Activated CD4-positive, alpha-beta T cell treated with anti-CD3 and anti-CD28 coated beads, Interleukin-2, amount 10 ng/mL, durations not matched to agents 7 days and 5 days (primary cell): ENCODE data around the gene SNX14. TPM values are rescaled to one million over a fixed set of nuclear protein-coding genes. Genes with fewer than 3 reads are reported as not detected.

Source experiments
- CTCF ChIA-PET: fragments of 350-600 bp; sonication (Branson Sonifier 250); formaldehyde crosslinking; loops from one replicate; lab custom pipeline; 2021; ENCODE audit warnings: antibody characterized with exemption; lab: Charles Lee
- POLR2A ChIA-PET: fragments of 350-600 bp; sonication (Branson Sonifier 250); formaldehyde crosslinking; loops from one replicate; lab custom pipeline; 2021; ENCODE audit warnings: antibody characterized with exemption; lab: Charles Lee
- DNase-seq: peaks from one replicate; pipeline ENCODE4 v3.0.0-alpha.2; 2020
- H3K27ac Mint-ChIP-seq: one replicate; pipeline ENCODE4 v1.8.0; 2021; ENCODE audit warnings: mild to moderate bottlenecking, moderate library complexity, mixed read lengths
- H3K27me3 Mint-ChIP-seq: one replicate; pipeline ENCODE4 v1.8.0; 2021; ENCODE audit warnings: mixed read lengths
- H3K36me3 Mint-ChIP-seq: one replicate; pipeline ENCODE4 v1.8.0; 2021; ENCODE audit warnings: low read depth, mixed read lengths
- H3K4me1 Mint-ChIP-seq: one replicate; pipeline ENCODE4 v1.8.0; 2021; ENCODE audit warnings: mixed read lengths
- H3K4me3 Mint-ChIP-seq: one replicate; pipeline ENCODE4 v1.8.0; 2021; ENCODE audit warnings: mild to moderate bottlenecking, moderate library complexity, mixed read lengths
- H3K9me3 Mint-ChIP-seq: one replicate; pipeline ENCODE4 v1.8.0; 2021; ENCODE audit warnings: mixed read lengths
- total RNA-seq, 2 experiments: library from RNA; stranded (reverse); gene quantifications; one replicate each; pipeline ENCODE4 v1.2.3, GENCODE V29; 2021

SNX14 gene
- total RNA-seq, 2 experiments from 2014 or later: 29.1 to 49.0 TPM

DNA sequence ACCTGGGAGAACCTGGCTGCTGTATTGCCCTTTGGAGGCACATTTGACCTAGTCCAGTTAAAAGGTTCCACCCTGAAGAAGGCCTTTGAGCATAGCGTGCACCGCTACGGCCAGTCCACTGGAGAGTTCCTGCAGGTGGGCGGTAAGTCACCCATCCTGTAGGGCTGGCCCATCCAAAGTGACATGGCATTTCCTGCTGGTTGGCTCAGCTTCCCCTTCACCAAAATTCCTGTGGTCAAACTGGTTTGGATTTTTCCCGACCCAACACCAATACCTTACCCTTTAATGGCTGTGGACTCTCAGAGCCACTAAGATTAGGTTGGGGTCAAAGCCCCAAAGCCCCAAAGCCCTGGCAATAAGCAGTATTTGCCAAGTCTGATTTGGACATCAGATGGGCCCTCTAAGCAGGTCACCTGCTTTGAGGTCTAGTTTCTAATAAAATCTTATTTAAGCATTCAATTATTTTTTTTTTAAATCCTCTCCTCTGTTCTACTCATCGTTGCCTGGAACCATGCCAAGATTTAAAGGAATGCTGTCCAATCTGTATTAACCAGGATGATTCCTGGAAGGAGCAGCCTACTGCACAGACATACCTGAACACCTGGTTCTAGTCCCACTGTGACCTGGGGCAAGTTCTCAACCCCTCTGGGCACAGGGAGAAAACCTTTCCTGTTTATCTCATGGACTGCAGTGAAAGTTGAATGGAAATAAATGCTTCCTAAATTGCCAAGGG is 103.0 kb downstream of the SNX14 start:
- ChIA-PET POLR2A (no interaction called here), CTCF (interaction anchor here (0.6 kb wide), 1 partner anchor 21 kb away, joined by 3 read pairs; no protein-coding TSS in a partner anchor)
- no peak overlapping the region for H3K27ac Mint-ChIP-seq
- no peaks in the 10 kb centered on the region for H3K9me3 Mint-ChIP-seq
- no peak for DNase-seq
- no peak overlapping the region for H3K4me3 Mint-ChIP-seq
- H3K4me1 Mint-ChIP-seq: no peaks in the 10 kb centered on the region
- H3K36me3 Mint-ChIP-seq: no peaks in the 10 kb centered on the region
- no peaks in the 10 kb centered on the region for H3K27me3 Mint-ChIP-seq

DNA sequence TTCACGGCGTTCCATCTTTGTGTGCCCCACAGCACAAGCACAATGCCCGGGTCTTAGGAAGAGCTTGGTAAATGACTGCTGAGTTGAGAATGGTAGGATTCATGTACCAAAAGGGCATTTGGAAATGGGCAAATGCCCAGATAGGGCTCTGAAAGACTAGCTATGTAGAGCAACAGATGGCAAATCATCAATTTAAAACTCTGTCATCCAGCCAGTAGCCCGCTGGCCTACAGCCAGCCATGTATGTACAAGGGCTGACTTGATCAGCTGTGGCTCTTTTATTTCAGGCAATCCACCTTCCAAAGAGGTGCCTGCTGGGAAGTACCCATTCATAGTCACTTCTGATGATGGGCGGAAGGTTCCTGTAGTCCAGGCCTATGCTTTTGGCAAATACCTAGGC is 108.7 kb downstream of the SNX14 start:
- H3K4me3 Mint-ChIP-seq: no peak overlapping the region
- POLR2A ChIA-PET: no interaction called here
- H3K4me1 Mint-ChIP-seq: peaks cover 10% of the 10 kb centered on the region
- CTCF ChIA-PET: interaction anchor here (1.0 to 1.3 kb wide), 3 partner anchors 19 to 130 kb away, joined by 3 to 7 read pairs (median 7); no protein-coding TSS in a partner anchor
- H3K27me3 Mint-ChIP-seq: no peaks in the 10 kb centered on the region
- H3K27ac Mint-ChIP-seq: no peak overlapping the region
- H3K9me3 Mint-ChIP-seq: no peaks in the 10 kb centered on the region
- H3K36me3 Mint-ChIP-seq: no peaks in the 10 kb centered on the region
- DNase-seq: no peak

DNA sequence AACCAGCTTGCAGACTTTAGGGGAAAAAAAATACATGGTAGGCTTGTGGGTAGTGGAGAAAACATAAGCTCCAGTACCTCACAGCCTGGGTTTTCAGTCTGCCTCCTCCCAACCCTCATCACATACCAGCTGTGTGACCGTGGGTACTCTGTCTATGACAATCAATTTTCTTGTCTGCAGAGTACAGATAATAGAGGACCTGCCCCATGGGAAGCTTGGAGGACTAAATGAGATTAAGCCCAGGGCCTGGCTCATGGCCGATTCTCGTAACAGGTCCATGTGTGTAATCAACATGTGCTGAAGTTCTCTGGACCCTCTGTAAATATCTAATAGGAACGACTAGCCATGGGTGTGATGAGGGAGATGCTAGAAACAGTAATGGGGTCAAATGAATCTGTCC is 109.8 kb downstream of the SNX14 start:
- CTCF ChIA-PET: interaction anchor here (1.2 to 2.3 kb wide), 8 partner anchors 10 to 132 kb away, joined by 3 to 26 read pairs (median 11); no protein-coding TSS in a partner anchor

DNA sequence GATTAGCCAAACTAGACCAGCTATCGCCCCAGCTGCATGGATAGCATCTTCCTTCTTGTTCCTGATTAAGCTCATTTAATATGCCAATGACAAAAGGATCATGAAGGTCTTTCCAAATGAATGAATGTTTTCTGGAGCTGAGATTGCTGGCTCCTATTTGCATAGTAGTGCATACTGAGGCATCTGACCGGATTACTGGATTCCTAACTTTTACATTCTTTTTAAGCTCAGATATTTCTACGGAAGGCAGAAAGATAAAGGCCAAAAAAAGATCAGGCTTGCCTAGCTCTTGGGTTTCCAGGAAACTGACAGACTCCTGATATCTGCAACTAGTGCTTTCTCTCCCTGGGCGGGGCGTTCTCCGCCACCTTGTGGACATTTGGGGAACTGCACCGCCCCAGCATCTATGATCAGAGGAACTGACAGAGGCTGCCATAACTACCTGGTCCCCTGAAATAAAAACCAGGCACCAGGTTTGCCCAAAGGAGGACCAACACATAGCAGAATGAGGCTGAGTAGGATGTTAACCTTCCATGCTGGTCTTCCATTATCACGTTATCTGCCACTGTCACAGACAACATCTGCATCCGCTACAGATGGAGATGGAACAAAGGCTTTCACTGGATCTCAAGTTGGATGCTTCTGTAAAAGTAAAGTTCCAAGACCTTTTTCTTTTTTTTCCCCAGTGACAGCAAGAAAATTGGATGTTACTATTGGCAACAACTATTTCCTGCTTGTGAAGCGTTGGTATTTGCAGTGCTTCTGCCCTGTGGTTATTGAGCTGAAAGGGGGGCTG is 110.6 kb downstream of the SNX14 start:
- ChIA-PET POLR2A (no interaction called here), CTCF (interaction anchor here (0.6 to 2.3 kb wide), 23 partner anchors 9 to 136 kb away, joined by 3 to 26 read pairs (median 4); partner anchors contain the start of gene NT5E)
- H3K36me3 Mint-ChIP-seq: no peaks in the 10 kb centered on the region
- H3K27ac Mint-ChIP-seq: peak overlapping the region; percentile 26
- peak; percentile 83 for DNase-seq
- H3K4me3 Mint-ChIP-seq: no peak overlapping the region
- H3K27me3 Mint-ChIP-seq: no peaks in the 10 kb centered on the region
- H3K4me1 Mint-ChIP-seq: peaks cover 10% of the 10 kb centered on the region
- no peaks in the 10 kb centered on the region for H3K9me3 Mint-ChIP-seq

More for the DNA sequence above, 109.8 kb downstream of the SNX14 start:
- no peaks in the 10 kb centered on the region for H3K27me3 Mint-ChIP-seq
- DNase-seq: no peak
- no peak overlapping the region for H3K4me3 Mint-ChIP-seq
- H3K27ac Mint-ChIP-seq: no peak overlapping the region
- peaks cover 10% of the 10 kb centered on the region for H3K4me1 Mint-ChIP-seq
- POLR2A ChIA-PET: no interaction called here
- H3K9me3 Mint-ChIP-seq: no peaks in the 10 kb centered on the region
- H3K36me3 Mint-ChIP-seq: no peaks in the 10 kb centered on the region

DNA sequence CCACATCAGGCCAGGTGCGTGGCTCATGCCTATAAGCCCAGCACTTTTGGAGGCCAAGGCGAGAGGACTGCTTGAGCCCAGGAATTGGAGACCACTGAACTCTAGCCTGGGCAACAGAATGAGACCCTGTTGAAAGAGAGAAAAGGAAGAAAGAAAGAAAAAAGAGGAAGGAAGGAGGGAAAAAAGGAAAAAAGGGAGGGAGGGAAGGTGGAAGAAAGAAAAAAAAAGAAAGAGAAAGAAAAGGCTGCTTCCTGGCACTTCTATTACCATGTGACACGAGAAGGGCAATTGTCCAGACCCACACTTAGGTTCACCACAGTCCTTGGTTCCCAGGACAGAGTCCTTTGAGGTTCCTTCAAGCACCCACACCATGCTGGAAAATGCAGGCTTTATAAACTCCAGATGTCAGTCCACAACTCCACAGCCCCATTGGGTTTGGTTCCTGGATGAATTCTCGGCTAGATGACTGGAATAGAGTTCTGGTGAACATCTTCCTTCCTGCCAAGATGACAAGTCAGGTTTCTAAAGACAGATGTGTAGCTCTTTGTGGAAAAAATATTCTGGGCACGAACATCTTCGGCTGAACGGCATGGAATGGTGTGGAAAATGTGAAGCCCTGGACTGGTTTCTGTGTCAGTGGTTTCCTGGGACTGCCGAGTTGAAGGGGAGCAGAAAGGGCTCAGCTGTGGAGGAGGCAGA is 111.3 kb downstream of the SNX14 start:
- CTCF ChIA-PET: interaction anchor here (0.6 to 2.3 kb wide), 22 partner anchors 9 to 136 kb away, joined by 3 to 26 read pairs (median 4); partner anchors contain the start of gene NT5E
- Mint-ChIP-seq H3K36me3 (no peaks in the 10 kb centered on the region), H3K27ac (peak overlapping the region; percentile 26), H3K4me1 (peaks cover 10% of the 10 kb centered on the region), H3K27me3 (no peaks in the 10 kb centered on the region), H3K4me3 (no peak overlapping the region), H3K9me3 (no peaks in the 10 kb centered on the region)
- POLR2A ChIA-PET: no interaction called here
- DNase-seq: no peak

DNA sequence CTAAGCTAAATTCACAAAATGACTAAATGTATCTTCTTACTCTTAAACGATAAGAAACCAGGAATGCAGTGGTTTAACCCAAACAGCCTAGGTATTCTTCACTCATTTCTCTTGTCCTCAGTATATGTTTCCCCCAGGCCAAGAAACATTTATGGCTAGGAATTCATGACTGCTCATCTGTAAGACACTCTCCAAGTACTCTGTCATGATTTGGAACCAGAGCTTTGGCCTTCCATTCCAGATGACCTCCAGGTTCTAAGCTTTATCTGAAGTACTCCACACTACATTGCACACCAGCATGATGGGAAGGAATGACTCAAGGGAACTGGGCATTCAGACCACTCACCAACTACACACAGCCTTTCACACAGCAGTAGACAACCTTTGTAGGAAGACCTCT is 114.5 kb downstream of the SNX14 start:
- ChIA-PET POLR2A (interaction anchor here (1.2 kb wide), 1 partner anchor 29 kb away, joined by 3 read pairs; the partner anchor contains the start of gene NT5E), CTCF (interaction anchor here (2.3 to 2.8 kb wide), 2 partner anchors 29 to 124 kb away, joined by 8 read pairs; partner anchors contain the start of gene NT5E)
- Mint-ChIP-seq H3K36me3 (peaks cover 2% of the 10 kb centered on the region), H3K27me3 (peaks cover 6% of the 10 kb centered on the region), H3K27ac (no peak overlapping the region), H3K9me3 (no peaks in the 10 kb centered on the region), H3K4me3 (no peak overlapping the region), H3K4me1 (peaks cover 10% of the 10 kb centered on the region)
- DNase-seq: no peak

DNA sequence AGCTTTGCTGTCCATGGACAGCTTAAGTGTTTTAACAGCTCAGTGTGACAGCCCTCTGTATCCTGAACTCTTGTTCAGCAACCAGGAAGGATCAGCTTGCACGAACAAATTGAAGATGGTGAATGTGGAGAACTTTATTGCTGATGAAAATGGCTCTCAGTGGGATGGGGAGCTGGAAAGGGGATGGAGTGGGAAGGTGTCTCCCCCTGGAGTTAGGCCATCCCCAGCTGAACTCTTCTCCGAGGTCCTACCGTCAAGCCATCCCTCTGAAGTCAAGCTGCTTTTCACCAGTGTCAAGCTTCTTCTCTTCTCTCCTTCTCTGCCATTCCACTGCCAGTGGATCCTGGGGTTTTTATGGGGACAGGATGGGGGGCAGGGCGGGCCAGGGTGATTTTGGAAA is 117.1 kb downstream of the SNX14 start:
- Mint-ChIP-seq H3K4me1 (no peaks in the 10 kb centered on the region), H3K27me3 (peaks cover 6% of the 10 kb centered on the region), H3K9me3 (no peaks in the 10 kb centered on the region), H3K36me3 (peaks cover 2% of the 10 kb centered on the region), H3K4me3 (no peak overlapping the region), H3K27ac (no peak overlapping the region)
- CTCF ChIA-PET: no interaction called here
- no peak for DNase-seq
- POLR2A ChIA-PET: no interaction called here

DNA sequence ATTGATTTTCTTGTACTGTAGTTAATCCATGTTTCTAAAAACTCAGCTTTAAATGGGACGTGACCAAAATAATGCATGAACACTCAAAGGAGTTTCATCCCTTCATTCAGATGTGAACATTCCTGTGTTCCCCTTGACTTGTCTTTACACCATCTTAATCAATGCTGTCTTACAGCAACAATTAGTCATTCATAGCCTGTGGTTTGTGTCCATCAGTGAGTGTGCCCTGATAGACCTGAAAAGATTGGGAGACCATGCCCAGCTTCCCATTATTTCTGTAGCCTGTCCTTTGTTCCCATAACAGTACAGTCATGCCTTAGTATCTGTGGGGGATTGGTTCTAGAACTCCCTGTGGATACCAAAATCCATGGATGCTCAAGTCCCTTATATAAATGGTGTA is 119.9 kb downstream of the SNX14 start:
- Mint-ChIP-seq H3K9me3 (no peaks in the 10 kb centered on the region), H3K27ac (no peak overlapping the region), H3K4me3 (no peak overlapping the region), H3K36me3 (peaks cover 2% of the 10 kb centered on the region), H3K4me1 (peaks cover 8% of the 10 kb centered on the region), H3K27me3 (peaks cover 6% of the 10 kb centered on the region)
- CTCF ChIA-PET: interaction anchor here (0.5 to 3.6 kb wide), 2 partner anchors 10 to 100 kb away, joined by 3 to 16 read pairs; no protein-coding TSS in a partner anchor
- DNase-seq: no peak
- POLR2A ChIA-PET: no interaction called here

DNA sequence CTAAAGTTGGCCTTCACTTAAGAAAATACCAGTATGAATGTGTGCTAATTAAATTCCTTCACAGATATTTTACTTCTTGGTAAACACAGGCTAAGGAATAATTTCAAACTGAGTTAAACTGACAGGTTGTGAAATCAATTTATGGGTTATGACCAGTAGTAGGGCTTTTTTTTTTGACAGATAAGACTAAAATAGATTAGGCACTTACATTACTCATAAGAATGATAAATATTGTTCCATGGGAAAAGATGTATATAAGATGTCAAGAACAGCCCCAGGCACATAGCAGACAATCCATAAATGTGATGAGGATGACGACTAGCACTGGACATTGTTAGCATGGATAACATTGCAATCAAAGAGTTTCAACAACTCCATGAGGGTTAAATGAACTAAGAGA is 120.9 kb downstream of the SNX14 start:
- ChIA-PET POLR2A (no interaction called here), CTCF (interaction anchor here (3.6 kb wide), 1 partner anchor 11 kb away, joined by 16 read pairs; no protein-coding TSS in a partner anchor)
- no peaks in the 10 kb centered on the region for H3K9me3 Mint-ChIP-seq
- H3K4me1 Mint-ChIP-seq: peaks cover 10% of the 10 kb centered on the region
- no peak overlapping the region for H3K27ac Mint-ChIP-seq
- H3K36me3 Mint-ChIP-seq: peaks cover 2% of the 10 kb centered on the region
- H3K27me3 Mint-ChIP-seq: peaks cover 6% of the 10 kb centered on the region
- no peak overlapping the region for H3K4me3 Mint-ChIP-seq
- DNase-seq: no peak

DNA sequence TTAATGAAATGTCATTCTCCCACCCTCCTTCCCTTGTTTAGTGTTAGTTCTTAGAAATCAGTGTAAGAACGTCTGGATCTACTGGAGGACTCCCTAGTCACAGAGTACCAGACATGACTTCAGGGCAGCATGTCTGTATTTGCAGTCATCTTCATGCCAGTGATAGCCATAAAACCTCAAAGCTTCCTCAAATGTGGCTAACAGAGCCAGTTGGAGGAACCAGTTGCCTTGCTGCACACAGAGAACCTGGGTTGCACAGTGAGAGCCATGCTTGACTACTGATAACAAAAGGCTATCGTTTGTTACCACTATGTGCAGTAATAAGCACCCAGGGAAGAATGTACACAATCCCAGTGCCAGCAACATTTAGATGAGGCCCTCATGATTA is 123.6 kb downstream of the SNX14 start:
- peaks cover 23% of the 10 kb centered on the region for H3K4me1 Mint-ChIP-seq
- ChIA-PET POLR2A (no interaction called here), CTCF (interaction anchor here (1.9 kb wide), 1 partner anchor 18 kb away, joined by 4 read pairs; no protein-coding TSS in a partner anchor)
- H3K36me3 Mint-ChIP-seq: no peaks in the 10 kb centered on the region
- no peaks in the 10 kb centered on the region for H3K27me3 Mint-ChIP-seq
- H3K27ac Mint-ChIP-seq: no peak overlapping the region
- no peak for DNase-seq
- no peaks in the 10 kb centered on the region for H3K9me3 Mint-ChIP-seq
- no peak overlapping the region for H3K4me3 Mint-ChIP-seq

DNA sequence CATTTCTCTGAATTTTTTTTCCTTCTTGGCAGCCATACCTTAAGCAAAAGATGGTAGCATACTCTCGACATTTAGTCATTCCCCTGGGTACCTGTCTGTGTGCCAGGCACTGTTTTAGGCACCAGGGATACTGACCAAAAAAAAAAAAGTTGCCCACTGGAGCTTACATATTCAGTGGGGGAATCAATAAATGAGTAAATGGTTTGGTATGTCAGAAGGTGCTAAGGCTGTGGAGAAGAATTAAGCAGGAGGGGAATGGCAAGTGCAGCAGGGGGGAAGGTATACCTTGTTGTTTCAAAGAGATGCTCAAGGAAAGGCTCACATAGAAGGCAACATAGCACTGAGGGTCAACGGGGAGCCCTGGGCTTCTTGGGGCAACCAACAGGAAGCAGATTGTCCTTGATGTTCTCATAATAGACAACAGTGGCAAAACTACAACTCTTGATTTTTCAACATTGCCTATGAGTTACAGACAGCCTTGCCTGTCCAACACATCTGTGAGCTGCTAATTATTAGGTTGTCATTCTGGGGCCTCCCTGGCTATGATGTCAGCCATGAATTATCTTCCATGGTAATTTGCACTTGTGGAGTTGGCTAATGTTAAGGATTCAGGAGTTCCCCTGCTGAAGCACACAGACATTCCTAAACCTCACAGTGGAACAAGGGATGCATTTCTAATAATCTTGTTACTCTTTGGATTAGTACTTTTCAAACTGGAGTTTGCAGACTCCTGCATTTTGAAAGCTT is 124.2 kb downstream of the SNX14 start:
- POLR2A ChIA-PET: no interaction called here

More for the DNA sequence above, 124.2 kb downstream of the SNX14 start:
- Mint-ChIP-seq H3K4me3 (no peak overlapping the region), H3K9me3 (no peaks in the 10 kb centered on the region), H3K27ac (no peak overlapping the region), H3K4me1 (peaks cover 29% of the 10 kb centered on the region), H3K36me3 (no peaks in the 10 kb centered on the region), H3K27me3 (no peaks in the 10 kb centered on the region)
- CTCF ChIA-PET: interaction anchor here (0.6 to 1.9 kb wide), 3 partner anchors 17 to 25 kb away, joined by 3 to 4 read pairs (median 4); no protein-coding TSS in a partner anchor
- DNase-seq: no peak
